ENCODE measurements around the gene NPL.

Gene NPL

GRCh38 chr1:182765391-182765790 is 24.2 kb upstream of the NPL start:
- in situ Hi-C loops (cut with HindIII; ENCODE audit: low sequenced_read_pairs) = no loop called here
- no peak for TF ChIP-seq CTCF (IDR thresholded peaks at IDR 0.05; ENCODE audit: low read depth, low read length, missing control alignments)
- no peak for DNase-seq (ENCODE audit: low read depth)
- no peak overlapping the region for H3K4me3 ChIP-seq (ENCODE audit: low read depth, low read length)

GRCh38 chr1:182766050-182766449 is 23.5 kb upstream of the NPL start:
- no peak overlapping the region for H3K4me3 ChIP-seq (ENCODE audit: low read depth, low read length)
- TF ChIP-seq CTCF (IDR thresholded peaks at IDR 0.05; ENCODE audit: low read depth, low read length, missing control alignments) = no peak
- in situ Hi-C loops (cut with HindIII; ENCODE audit: low sequenced_read_pairs) = no loop called here
- DNase-seq (ENCODE audit: low read depth) = no peak

- in situ Hi-C loops (cut with HindIII; ENCODE audit: low sequenced_read_pairs) = no loop called here
- no peak for TF ChIP-seq CTCF (IDR thresholded peaks at IDR 0.05; ENCODE audit: low read depth, low read length, missing control alignments)
- no peak for DNase-seq (ENCODE audit: low read depth)
- H3K4me3 ChIP-seq (ENCODE audit: low read depth, low read length) = no peak overlapping the region
These were observed 22.5 kb upstream of the NPL start for GRCh38 chr1:182766881-182767645.

- in situ Hi-C loops (cut with HindIII; ENCODE audit: low sequenced_read_pairs) = no loop called here
These were observed 20.6 kb upstream of the NPL start for GRCh38 chr1:182768963-182769362.

GRCh38 chr1:182770232-182770631 is 19.3 kb upstream of the NPL start:
- TF ChIP-seq CTCF (IDR thresholded peaks at IDR 0.05; ENCODE audit: low read depth, low read length, missing control alignments) = no peak
- no peak overlapping the region for H3K4me3 ChIP-seq (ENCODE audit: low read depth, low read length)
- no peak for DNase-seq (ENCODE audit: low read depth)
- in situ Hi-C loops (cut with HindIII; ENCODE audit: low sequenced_read_pairs) = no loop called here

More at GRCh38 chr1:182768963-182769362, 20.6 kb upstream of the NPL start:
- TF ChIP-seq CTCF (IDR thresholded peaks at IDR 0.05; ENCODE audit: low read depth, low read length, missing control alignments) = no peak
- DNase-seq (ENCODE audit: low read depth) = no peak
- no peak overlapping the region for H3K4me3 ChIP-seq (ENCODE audit: low read depth, low read length)

- TF ChIP-seq CTCF (IDR thresholded peaks at IDR 0.05; ENCODE audit: low read depth, low read length, missing control alignments) = no peak
- no peak for DNase-seq (ENCODE audit: low read depth)
- in situ Hi-C loops (cut with HindIII; ENCODE audit: low sequenced_read_pairs) = no loop called here
- H3K4me3 ChIP-seq (ENCODE audit: low read depth, low read length) = no peak overlapping the region
These were observed 18.2 kb upstream of the NPL start for GRCh38 chr1:182771187-182771984.

All from astrocyte of the cerebellum (primary cell).